ENCODE measurements around the gene SYNDIG1.

The SYNDIG1 gene

GRCh38 chr20:24494460-24494920, 25.1 kb downstream of the SYNDIG1 start:
- H3K27ac ChIP-seq (ENCODE audit: low read depth, low read length) = no peak overlapping the region
- H4K8ac ChIP-seq (ENCODE audit: low read depth, low read length) = no peak overlapping the region
- H4K5ac ChIP-seq (ENCODE audit: low read length) = no peak overlapping the region
- H3K56ac ChIP-seq (ENCODE audit: low read length) = no peak overlapping the region
- no peak overlapping the region for H3K4ac ChIP-seq (ENCODE audit: low read depth, low read length)
- no peak overlapping the region for H3K9ac ChIP-seq (ENCODE audit: low read length)
- H3K23ac ChIP-seq (ENCODE audit: low read length) = no peak overlapping the region
- no peak overlapping the region for H2BK120ac ChIP-seq (ENCODE audit: low read depth, low read length)
- H3K79me1 ChIP-seq (ENCODE audit: low read length) = peaks cover 16% of the 10 kb centered on the region
- no CpG with 5 or more reads among the region's 7 CpGs for WGBS (ENCODE audit: extremely low coverage, insufficient coverage, low lambda C conversion rate)
- peaks cover 6% of the 10 kb centered on the region for H3K4me1 ChIP-seq (ENCODE audit: control insufficient read depth, low read depth, low read length)
- no peak overlapping the region for H3K4me3 ChIP-seq (ENCODE audit: low read length)
- no peak overlapping the region for H3K18ac ChIP-seq (ENCODE audit: low read length)
- no peak overlapping the region for H2AK5ac ChIP-seq (ENCODE audit: low read length)
- no peak overlapping the region for H3K4me2 ChIP-seq (ENCODE audit: low read length)
- DNase-seq = no peak
- peaks cover 1% of the 10 kb centered on the region for H3K36me3 ChIP-seq (ENCODE audit: control insufficient read depth, insufficient read depth, low read length)
- H3K27me3 ChIP-seq (ENCODE audit: insufficient read depth, low read length, poor library complexity) = no peaks in the 10 kb centered on the region
- no peak overlapping the region for H2BK5ac ChIP-seq (ENCODE audit: low read length)
- H3K79me2 ChIP-seq (ENCODE audit: control insufficient read depth, insufficient read depth, low read length) = peaks cover 3% of the 10 kb centered on the region
- H2BK15ac ChIP-seq (replicated peaks; ENCODE audit: low read depth) = no peak overlapping the region

GRCh38 chr20:24495266-24495665, 25.8 kb downstream of the SYNDIG1 start:
- Histone ChIP-seq H4K8ac (ENCODE audit: low read depth, low read length) (no peak overlapping the region), H3K4ac (ENCODE audit: low read depth, low read length) (no peak overlapping the region), H3K23ac (ENCODE audit: low read length) (no peak overlapping the region), H3K56ac (ENCODE audit: low read length) (no peak overlapping the region), H3K79me1 (ENCODE audit: low read length) (peaks cover 15% of the 10 kb centered on the region), H2AK5ac (ENCODE audit: low read length) (no peak overlapping the region), H3K18ac (ENCODE audit: low read length) (no peak overlapping the region), H2BK120ac (ENCODE audit: low read depth, low read length) (no peak overlapping the region), H3K27ac (ENCODE audit: low read depth, low read length) (no peak overlapping the region), H3K27me3 (ENCODE audit: insufficient read depth, low read length, poor library complexity) (no peaks in the 10 kb centered on the region), H2BK5ac (ENCODE audit: low read length) (no peak overlapping the region), H3K4me3 (ENCODE audit: low read length) (no peak overlapping the region), H2BK15ac (replicated peaks; ENCODE audit: low read depth) (no peak overlapping the region), H4K5ac (ENCODE audit: low read length) (no peak overlapping the region), H3K9ac (ENCODE audit: low read length) (no peak overlapping the region), H3K4me1 (ENCODE audit: control insufficient read depth, low read depth, low read length) (peaks cover 6% of the 10 kb centered on the region), H3K36me3 (ENCODE audit: control insufficient read depth, insufficient read depth, low read length) (peaks cover 1% of the 10 kb centered on the region), H3K79me2 (ENCODE audit: control insufficient read depth, insufficient read depth, low read length) (peaks cover 3% of the 10 kb centered on the region), H3K4me2 (ENCODE audit: low read length) (no peak overlapping the region)
- DNase-seq = no peak
- no CpG with 5 or more reads among the region's 8 CpGs for WGBS (ENCODE audit: extremely low coverage, insufficient coverage, low lambda C conversion rate)

DNA sequence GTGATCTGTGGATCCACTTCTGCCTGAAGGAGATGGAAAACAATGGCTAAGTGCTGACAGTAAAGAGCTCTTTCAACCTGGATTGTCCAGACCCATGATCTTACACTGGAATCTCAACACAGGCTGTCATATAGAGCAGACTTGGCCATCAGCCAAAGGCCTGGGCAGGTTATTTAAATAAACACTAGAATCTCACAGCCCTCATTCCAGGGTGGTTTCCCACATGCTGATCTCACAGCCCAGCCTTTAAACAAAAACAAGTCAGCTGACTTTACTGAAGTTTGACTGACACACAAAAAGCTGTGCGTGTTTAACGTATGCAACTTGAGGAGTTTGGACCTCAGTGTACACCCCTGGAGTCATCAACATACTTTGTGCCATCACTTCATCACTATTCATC, 28.4 kb downstream of the SYNDIG1 start:
- Histone ChIP-seq H3K27me3 (ENCODE audit: insufficient read depth, low read length, poor library complexity) (no peaks in the 10 kb centered on the region), H2BK15ac (replicated peaks; ENCODE audit: low read depth) (no peak overlapping the region), H3K4me2 (ENCODE audit: low read length) (no peak overlapping the region), H2AK5ac (ENCODE audit: low read length) (no peak overlapping the region), H3K56ac (ENCODE audit: low read length) (no peak overlapping the region), H3K27ac (ENCODE audit: low read depth, low read length) (no peak overlapping the region), H3K36me3 (ENCODE audit: control insufficient read depth, insufficient read depth, low read length) (peaks cover 1% of the 10 kb centered on the region), H2BK120ac (ENCODE audit: low read depth, low read length) (no peak overlapping the region), H3K9ac (ENCODE audit: low read length) (no peak overlapping the region), H3K18ac (ENCODE audit: low read length) (no peak overlapping the region), H3K23ac (ENCODE audit: low read length) (no peak overlapping the region), H4K8ac (ENCODE audit: low read depth, low read length) (no peak overlapping the region), H3K4ac (ENCODE audit: low read depth, low read length) (no peak overlapping the region), H3K79me2 (ENCODE audit: control insufficient read depth, insufficient read depth, low read length) (peaks cover 3% of the 10 kb centered on the region), H4K5ac (ENCODE audit: low read length) (no peak overlapping the region), H3K4me1 (ENCODE audit: control insufficient read depth, low read depth, low read length) (peaks cover 3% of the 10 kb centered on the region), H2BK5ac (ENCODE audit: low read length) (no peak overlapping the region), H3K4me3 (ENCODE audit: low read length) (no peak overlapping the region), H3K79me1 (ENCODE audit: low read length) (peaks cover 13% of the 10 kb centered on the region)
- DNase-seq = no peak
- no CpG with 5 or more reads among the region's 2 CpGs for WGBS (ENCODE audit: extremely low coverage, insufficient coverage, low lambda C conversion rate)

DNA sequence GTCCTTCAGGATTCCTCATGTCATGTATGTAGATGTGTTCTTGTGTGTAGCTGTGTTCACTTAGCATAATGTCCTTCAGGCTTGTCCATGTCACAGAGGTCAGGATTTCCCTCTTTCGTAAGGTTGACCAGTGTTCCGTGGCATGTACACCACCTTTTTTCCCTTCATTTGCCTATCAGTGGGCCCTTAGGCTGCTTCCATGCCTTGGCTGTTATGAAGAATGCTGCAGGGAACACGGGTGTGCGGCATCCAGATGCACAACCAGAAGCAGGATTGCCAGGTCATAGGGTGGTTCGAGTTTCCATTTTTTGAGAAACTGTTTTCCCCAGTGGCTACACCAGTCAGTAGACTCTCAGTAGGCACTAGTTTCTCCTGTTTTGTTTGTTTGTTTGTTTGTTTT, 29.2 kb downstream of the SYNDIG1 start:
- Histone ChIP-seq H3K4me2 (ENCODE audit: low read length) (no peak overlapping the region), H3K4me1 (ENCODE audit: control insufficient read depth, low read depth, low read length) (no peaks in the 10 kb centered on the region), H2BK15ac (replicated peaks; ENCODE audit: low read depth) (no peak overlapping the region), H4K5ac (ENCODE audit: low read length) (no peak overlapping the region), H3K9ac (ENCODE audit: low read length) (no peak overlapping the region), H3K27me3 (ENCODE audit: insufficient read depth, low read length, poor library complexity) (no peaks in the 10 kb centered on the region), H3K79me1 (ENCODE audit: low read length) (peaks cover 12% of the 10 kb centered on the region), H3K36me3 (ENCODE audit: control insufficient read depth, insufficient read depth, low read length) (no peaks in the 10 kb centered on the region), H3K79me2 (ENCODE audit: control insufficient read depth, insufficient read depth, low read length) (peaks cover 1% of the 10 kb centered on the region), H3K4me3 (ENCODE audit: low read length) (no peak overlapping the region), H2AK5ac (ENCODE audit: low read length) (no peak overlapping the region), H2BK5ac (ENCODE audit: low read length) (no peak overlapping the region), H3K27ac (ENCODE audit: low read depth, low read length) (no peak overlapping the region), H2BK120ac (ENCODE audit: low read depth, low read length) (no peak overlapping the region), H4K8ac (ENCODE audit: low read depth, low read length) (no peak overlapping the region), H3K18ac (ENCODE audit: low read length) (no peak overlapping the region), H3K23ac (ENCODE audit: low read length) (no peak overlapping the region), H3K56ac (ENCODE audit: low read length) (no peak overlapping the region), H3K4ac (ENCODE audit: low read depth, low read length) (no peak overlapping the region)
- WGBS (ENCODE audit: extremely low coverage, insufficient coverage, low lambda C conversion rate) = no CpG with 5 or more reads among the region's 5 CpGs
- DNase-seq = no peak

- Histone ChIP-seq H2BK5ac (ENCODE audit: low read length) (no peak overlapping the region), H3K36me3 (ENCODE audit: control insufficient read depth, insufficient read depth, low read length) (no peaks in the 10 kb centered on the region), H3K27me3 (ENCODE audit: insufficient read depth, low read length, poor library complexity) (no peaks in the 10 kb centered on the region), H4K8ac (ENCODE audit: low read depth, low read length) (no peak overlapping the region), H3K4me1 (ENCODE audit: control insufficient read depth, low read depth, low read length) (no peaks in the 10 kb centered on the region), H3K79me1 (ENCODE audit: low read length) (peaks cover 10% of the 10 kb centered on the region), H3K18ac (ENCODE audit: low read length) (no peak overlapping the region), H3K56ac (ENCODE audit: low read length) (no peak overlapping the region), H2BK15ac (replicated peaks; ENCODE audit: low read depth) (no peak overlapping the region), H2AK5ac (ENCODE audit: low read length) (no peak overlapping the region), H3K9ac (ENCODE audit: low read length) (no peak overlapping the region), H3K4me2 (ENCODE audit: low read length) (no peak overlapping the region), H4K5ac (ENCODE audit: low read length) (no peak overlapping the region), H3K27ac (ENCODE audit: low read depth, low read length) (no peak overlapping the region), H3K23ac (ENCODE audit: low read length) (no peak overlapping the region), H3K79me2 (ENCODE audit: control insufficient read depth, insufficient read depth, low read length) (peaks cover 1% of the 10 kb centered on the region), H3K4ac (ENCODE audit: low read depth, low read length) (no peak overlapping the region), H2BK120ac (ENCODE audit: low read depth, low read length) (no peak overlapping the region), H3K4me3 (ENCODE audit: low read length) (no peak overlapping the region)
- no peak for DNase-seq
- no CpG with 5 or more reads among the region's 6 CpGs for WGBS (ENCODE audit: extremely low coverage, insufficient coverage, low lambda C conversion rate)
Measured at GRCh38 chr20:24499472-24499871, 30.0 kb downstream of the SYNDIG1 start.

DNA sequence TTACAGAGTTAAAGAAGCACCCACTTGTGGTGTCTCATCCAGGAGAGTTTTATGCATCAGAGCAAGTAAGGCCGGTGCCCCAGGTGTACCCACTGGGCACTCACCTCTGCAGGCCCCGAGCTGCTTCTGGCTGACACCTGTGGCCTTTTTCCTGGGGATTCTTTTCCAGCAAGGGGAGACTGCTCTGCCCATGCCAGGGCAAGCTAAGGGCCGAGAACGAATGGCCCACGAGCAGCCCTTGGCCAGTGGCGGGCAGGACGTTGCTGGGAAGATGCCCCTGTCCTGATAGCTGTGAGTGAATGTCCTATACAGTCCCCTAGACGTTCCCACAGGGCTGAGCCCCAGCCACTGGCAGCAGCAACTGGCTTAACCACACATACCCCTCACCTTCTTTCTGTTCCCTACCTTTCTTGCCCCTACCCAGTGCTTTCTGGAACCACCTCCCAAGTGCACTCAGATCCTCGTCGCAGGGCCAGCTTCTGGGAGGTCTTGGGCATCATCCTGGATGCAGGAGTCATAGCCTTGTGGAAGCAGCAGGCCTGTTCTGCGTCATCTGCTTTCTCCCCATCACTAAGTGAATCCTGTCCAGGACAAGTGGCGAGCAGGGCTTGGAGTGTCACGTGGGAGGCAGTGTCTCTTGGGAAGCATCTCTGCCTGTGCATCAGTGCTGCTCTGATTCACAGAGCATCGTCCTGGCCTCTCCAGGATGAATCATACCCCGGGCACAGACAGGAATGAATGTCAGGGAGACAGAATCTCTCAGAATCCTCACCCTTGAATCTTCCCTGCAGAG, 32.5 kb downstream of the SYNDIG1 start:
- Histone ChIP-seq H4K5ac (ENCODE audit: low read length) (no peak overlapping the region), H3K4me2 (ENCODE audit: low read length) (no peak overlapping the region), H3K4ac (ENCODE audit: low read depth, low read length) (no peak overlapping the region), H3K18ac (ENCODE audit: low read length) (no peak overlapping the region), H4K8ac (ENCODE audit: low read depth, low read length) (no peak overlapping the region), H3K36me3 (ENCODE audit: control insufficient read depth, insufficient read depth, low read length) (no peaks in the 10 kb centered on the region), H2BK120ac (ENCODE audit: low read depth, low read length) (no peak overlapping the region), H2AK5ac (ENCODE audit: low read length) (no peak overlapping the region), H3K9ac (ENCODE audit: low read length) (no peak overlapping the region), H3K27ac (ENCODE audit: low read depth, low read length) (no peak overlapping the region), H3K79me2 (ENCODE audit: control insufficient read depth, insufficient read depth, low read length) (peaks cover 1% of the 10 kb centered on the region), H3K4me1 (ENCODE audit: control insufficient read depth, low read depth, low read length) (no peaks in the 10 kb centered on the region), H3K79me1 (ENCODE audit: low read length) (peaks cover 15% of the 10 kb centered on the region), H3K4me3 (ENCODE audit: low read length) (no peak overlapping the region), H3K23ac (ENCODE audit: low read length) (no peak overlapping the region), H2BK15ac (replicated peaks; ENCODE audit: low read depth) (no peak overlapping the region), H3K56ac (ENCODE audit: low read length) (no peak overlapping the region), H2BK5ac (ENCODE audit: low read length) (no peak overlapping the region), H3K27me3 (ENCODE audit: insufficient read depth, low read length, poor library complexity) (no peaks in the 10 kb centered on the region)
- DNase-seq = no peak
- no CpG with 5 or more reads among the region's 15 CpGs for WGBS (ENCODE audit: extremely low coverage, insufficient coverage, low lambda C conversion rate)

Measured in mesendoderm (in vitro differentiated cells).